Smooth muscle cell (in vitro differentiated cells): Measurements from ENCODE around the gene CDH20. TPM values are rescaled to one million over a fixed set of nuclear protein-coding genes. Genes with fewer than 3 reads are reported as not detected.

Source experiments
- DNase-seq: peaks from one replicate; lab custom pipeline; 2025; ENCODE audit not compliant: unreplicated experiment; lab: John Stamatoyannopoulos, UW
- H2AFZ ChIP-seq: fragments of 200-600 bp; sonication (generic); 2 replicates; pipeline ENCODE4 v1.6.0; 2016; ENCODE audit warnings: antibody characterized with exemption, low read depth, mild to moderate bottlenecking
- H3F3A ChIP-seq: fragments of 200-600 bp; sonication (generic); 2 replicates; pipeline ENCODE4 v1.6.0; 2017; ENCODE audit warnings: antibody characterized with exemption, low read depth
- H3K27ac ChIP-seq: fragments of 200-600 bp; sonication (generic); 2 replicates; pipeline ENCODE4 v1.5.1; 2016; ENCODE audit warnings: low read depth, mild to moderate bottlenecking
- H3K27me3 ChIP-seq: fragments of 200-600 bp; sonication (generic); 2 replicates; pipeline ENCODE4 v1.6.1; 2016; ENCODE audit warnings: low read depth, mild to moderate bottlenecking
- H3K36me3 ChIP-seq: fragments of 200-600 bp; sonication (generic); 2 replicates; pipeline ENCODE4 v1.5.1; 2016; ENCODE audit warnings: low read depth
- H3K4me1 ChIP-seq: fragments of 200-600 bp; sonication (generic); 2 replicates; pipeline ENCODE4 v1.5.1; 2016; ENCODE audit warnings: low read depth
- H3K4me2 ChIP-seq: fragments of 200-600 bp; sonication (generic); 2 replicates; pipeline ENCODE4 v1.6.0; 2016; ENCODE audit warnings: mild to moderate bottlenecking
- H3K4me3 ChIP-seq: fragments of 200-600 bp; sonication (generic); 2 replicates; pipeline ENCODE4 v1.5.1; 2016; ENCODE audit warnings: mild to moderate bottlenecking
- H3K79me2 ChIP-seq: fragments of 200-600 bp; sonication (generic); 2 replicates; pipeline ENCODE4 v1.6.0; 2016; ENCODE audit warnings: low read depth, mild to moderate bottlenecking
- H3K9ac ChIP-seq: fragments of 200-600 bp; sonication (generic); 2 replicates; pipeline ENCODE4 v1.6.0; 2016; ENCODE audit warnings: low read depth
- H3K9me3 ChIP-seq: fragments of 200-600 bp; sonication (generic); replicated peaks from 2 replicates; pipeline ENCODE4 v1.5.1; 2016; ENCODE audit warnings: low read depth
- H4K20me1 ChIP-seq: fragments of 200-600 bp; sonication (generic); 2 replicates; pipeline ENCODE4 v1.6.0; 2016; ENCODE audit warnings: low read depth
- WGBS: methylation state at CpG from one replicate; pipeline ENCODE4 v1.1.7; 2016; ENCODE audit warnings: low lambda C conversion rate; 5-methylcytosine and 5-hydroxymethylcytosine counted together
- polyA plus RNA-seq: library from polyadenylated mRNA; unstranded; fragments of >200 nt; fragmentation: Nextera tagmentation; extraction: Ambion mirVana; gene quantifications from 2 replicates; pipeline ENCODE4 v1.2.1, GENCODE V29; 2016
- total RNA-seq: library from RNA; depleted of rRNA; stranded (reverse); fragments of >200 nt; gene quantifications from 2 replicates; pipeline ENCODE4 v1.2.3, GENCODE V29; 2014
- TF ChIP-seq, protein P1 (sequence below): fragments of 200-600 bp; sonication (generic); IDR thresholded peaks from 2 replicates; pipeline ENCODE4 v1.5.1; 2017; ENCODE audit warnings: borderline replicate concordance, mild to moderate bottlenecking, antibody characterized with exemption; ENCODE audit not compliant: insufficient read depth, poor library complexity, severe bottlenecking

The CDH20 gene
- total and polyA plus RNA-seq, 2 experiments from 2014 or later = 0.10 TPM; not detected in 1

DNA sequence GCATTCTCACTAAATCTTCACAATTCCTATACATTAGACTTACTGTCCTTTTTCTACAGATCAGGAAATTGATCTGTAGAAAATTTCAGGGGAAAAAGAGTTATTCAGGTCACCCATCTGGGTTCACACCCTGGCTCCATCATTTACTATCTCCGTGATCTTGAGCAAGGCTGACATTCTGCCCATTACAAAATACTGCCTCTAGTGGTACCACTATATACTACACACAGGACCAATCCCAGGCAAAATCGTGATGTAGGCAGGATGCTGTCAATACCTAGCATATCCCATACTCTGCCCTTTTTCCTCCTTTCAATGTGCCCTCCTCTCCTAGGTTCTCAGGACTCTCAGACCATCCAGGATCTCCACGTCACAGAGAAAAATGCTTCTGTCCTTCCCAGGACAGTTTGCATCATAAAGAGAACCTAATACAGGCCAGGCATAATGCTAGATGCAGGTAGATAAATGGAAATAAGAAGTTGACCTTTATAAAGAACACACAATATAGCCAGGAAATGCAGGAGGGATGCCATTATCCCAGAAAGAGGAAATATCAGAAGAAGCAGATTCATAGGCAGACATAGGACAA, 101.9 kb downstream of the CDH20 start:
- Histone ChIP-seq H3K4me2 (no peak overlapping the region), H3F3A (no peaks in the 10 kb centered on the region), H3K9me3 (no peaks in the 10 kb centered on the region), H2AFZ (no peak overlapping the region), H4K20me1 (no peaks in the 10 kb centered on the region), H3K27me3 (no peaks in the 10 kb centered on the region), H3K36me3 (no peaks in the 10 kb centered on the region), H3K27ac (no peak overlapping the region), H3K9ac (no peak overlapping the region), H3K79me2 (no peaks in the 10 kb centered on the region), H3K4me1 (no peaks in the 10 kb centered on the region), H3K4me3 (no peak overlapping the region)
- no peak for DNase-seq
- TF ChIP-seq, protein P1, sequence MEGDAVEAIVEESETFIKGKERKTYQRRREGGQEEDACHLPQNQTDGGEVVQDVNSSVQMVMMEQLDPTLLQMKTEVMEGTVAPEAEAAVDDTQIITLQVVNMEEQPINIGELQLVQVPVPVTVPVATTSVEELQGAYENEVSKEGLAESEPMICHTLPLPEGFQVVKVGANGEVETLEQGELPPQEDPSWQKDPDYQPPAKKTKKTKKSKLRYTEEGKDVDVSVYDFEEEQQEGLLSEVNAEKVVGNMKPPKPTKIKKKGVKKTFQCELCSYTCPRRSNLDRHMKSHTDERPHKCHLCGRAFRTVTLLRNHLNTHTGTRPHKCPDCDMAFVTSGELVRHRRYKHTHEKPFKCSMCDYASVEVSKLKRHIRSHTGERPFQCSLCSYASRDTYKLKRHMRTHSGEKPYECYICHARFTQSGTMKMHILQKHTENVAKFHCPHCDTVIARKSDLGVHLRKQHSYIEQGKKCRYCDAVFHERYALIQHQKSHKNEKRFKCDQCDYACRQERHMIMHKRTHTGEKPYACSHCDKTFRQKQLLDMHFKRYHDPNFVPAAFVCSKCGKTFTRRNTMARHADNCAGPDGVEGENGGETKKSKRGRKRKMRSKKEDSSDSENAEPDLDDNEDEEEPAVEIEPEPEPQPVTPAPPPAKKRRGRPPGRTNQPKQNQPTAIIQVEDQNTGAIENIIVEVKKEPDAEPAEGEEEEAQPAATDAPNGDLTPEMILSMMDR = peak; percentile 46
- WGBS = 24% methylated on average over 3 of the region's 3 CpGs

DNA sequence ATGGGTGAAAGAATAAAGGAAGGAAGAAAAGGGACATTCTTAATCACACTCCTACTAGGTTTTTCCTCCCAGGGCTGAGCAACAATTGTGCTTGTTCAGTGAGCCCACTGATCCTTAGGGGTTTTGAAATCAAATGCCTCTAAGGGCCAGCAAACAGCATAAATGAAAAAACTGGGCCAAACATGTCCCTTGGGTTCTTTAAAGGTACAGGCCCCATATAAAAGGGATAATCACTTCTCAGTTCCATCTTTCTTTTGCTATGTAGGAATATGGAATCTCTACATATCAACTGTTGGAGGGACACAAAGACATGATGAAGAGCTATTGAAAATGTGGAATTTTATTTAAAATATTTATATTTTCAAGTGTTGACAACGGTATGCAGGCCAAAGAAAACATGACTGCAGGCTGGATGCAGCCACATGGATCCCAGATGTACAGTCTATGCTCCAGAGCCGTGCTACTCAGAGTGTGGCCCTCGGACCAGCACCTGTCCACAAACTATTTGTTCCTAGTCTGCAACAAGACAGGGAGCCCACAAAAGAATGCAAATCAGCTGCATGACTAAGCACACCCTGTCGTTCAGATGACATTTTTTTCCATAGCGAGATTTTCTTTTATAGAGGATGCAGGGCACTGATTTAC, 110.0 kb downstream of the CDH20 start:
- H3K9me3 ChIP-seq = no peaks in the 10 kb centered on the region
- TF ChIP-seq, protein P1 = no peak
- no peaks in the 10 kb centered on the region for H3K36me3 ChIP-seq
- no peaks in the 10 kb centered on the region for H4K20me1 ChIP-seq
- no peaks in the 10 kb centered on the region for H3K4me1 ChIP-seq
- no peak overlapping the region for H3K27ac ChIP-seq
- no peaks in the 10 kb centered on the region for H3F3A ChIP-seq
- H3K79me2 ChIP-seq = no peaks in the 10 kb centered on the region
- H3K9ac ChIP-seq = no peak overlapping the region
- H3K4me2 ChIP-seq = no peak overlapping the region
- H3K27me3 ChIP-seq = no peaks in the 10 kb centered on the region
- WGBS = 74% methylated on average over 5 of the region's 5 CpGs
- DNase-seq = no peak
- no peak overlapping the region for H3K4me3 ChIP-seq
- no peak overlapping the region for H2AFZ ChIP-seq

DNA sequence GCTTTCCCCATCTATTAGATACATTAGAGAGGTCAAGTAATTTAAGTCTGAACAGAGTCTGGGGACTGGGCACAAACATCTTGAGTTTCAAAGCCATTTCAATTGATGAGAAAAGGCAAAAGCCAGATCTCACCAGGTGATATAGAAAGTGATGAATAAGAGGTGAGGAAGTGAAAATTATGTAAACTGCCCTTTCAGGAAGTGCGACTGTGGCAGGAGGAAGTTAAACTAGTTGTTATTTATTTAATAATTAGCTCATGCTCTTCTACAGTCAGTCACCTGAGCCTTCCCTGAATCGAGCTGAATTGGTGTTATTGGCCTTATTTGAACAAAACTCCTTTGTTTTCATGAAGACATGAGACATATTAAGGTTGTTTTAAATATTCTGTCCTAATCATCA, 115.1 kb downstream of the CDH20 start:
- Histone ChIP-seq H3K4me1 (no peaks in the 10 kb centered on the region), H3K9ac (no peak overlapping the region), H3K36me3 (no peaks in the 10 kb centered on the region), H3K4me3 (no peak overlapping the region), H3K9me3 (no peaks in the 10 kb centered on the region), H3K4me2 (no peak overlapping the region), H2AFZ (no peak overlapping the region), H4K20me1 (no peaks in the 10 kb centered on the region), H3F3A (no peaks in the 10 kb centered on the region), H3K27ac (no peak overlapping the region), H3K79me2 (no peaks in the 10 kb centered on the region), H3K27me3 (no peaks in the 10 kb centered on the region)
- DNase-seq = no peak
- WGBS = 80% methylated on average over 2 of the region's 2 CpGs
- TF ChIP-seq, protein P1 = no peak
